K562 (cell line): ENCODE results near the gene ADNP2. TPM values are rescaled to one million over a fixed set of nuclear protein-coding genes. Genes with fewer than 3 reads are reported as not detected.

Experiments used
- ATAC-seq: fragments of 200-7000 bp; cut with Tn5 transposase; 3 replicates; pipeline ENCODE4 v1.9.1; 2020; ENCODE audit warnings: moderate library complexity
- BruUV-seq: library from RNA; stranded (reverse); fragments of 400-500 nt; replicated peaks from 2 replicates; lab custom pipeline; 2021; lab: Mats Ljungman, UMichigan
- CTCF ChIA-PET: fragments of 300-600 bp; formaldehyde crosslinking; extraction: SDS; loops from one replicate; lab custom pipeline; 2021; ENCODE audit warnings: low intra/inter-chr PET ratio; lab: Yijun Ruan, JAX
- POLR2A ChIA-PET: fragments of 300-600, 350-650 bp; sonication (Branson Sonifier 250); formaldehyde crosslinking; extraction: SDS; loops from one replicate; lab custom pipeline; 2021; ENCODE audit warnings: antibody characterized with exemption, inconsistent platforms; lab: Yijun Ruan, JAX
- DNase-seq, 4 experiments: peaks; one replicate each; pipeline versions ENCODE4 v3.0.0 to v3.0.0-alpha.2; 2011 to 2018; ENCODE audit warnings: low spot score in 3 of 4, mixed read lengths in 3 of 4; ENCODE audit errors: extremely low read depth in 1 of 4
- FAIRE-seq: peaks from 2 replicates; lab custom pipeline; 2011; peaks lifted over from hg19 to GRCh38; lab: Jason Lieb, UNC
- H2AFZ ChIP-seq: 2 replicates; pipeline ENCODE4 v1.6.0; 2011; ENCODE audit warnings: low read depth, low read length, control low read depth, inconsistent platforms
- H3K27ac ChIP-seq: fragments of 200-600 bp; 3 replicates; pipeline ENCODE4 v1.8.0; 2011; ENCODE audit warnings: low read depth, mild to moderate bottlenecking, control low read depth, inconsistent platforms, low read length, moderate library complexity, mixed read lengths; ENCODE audit errors: extremely low read depth
- H3K27me3 ChIP-seq, 2 experiments: fragments of 300-600 bp in 1 of 2; 2 replicates in 1 of 2; 3 replicates in 1 of 2; pipeline versions ENCODE4 v1.6.0 to v1.8.0; 2011; ENCODE audit warnings: inconsistent platforms in 2 of 2, low read length in 2 of 2, mild to moderate bottlenecking in 1 of 2, mixed read lengths in 1 of 2, moderate library complexity in 1 of 2; ENCODE audit not compliant: control insufficient read depth in 2 of 2, insufficient read depth in 2 of 2
- H3K36me3 ChIP-seq: fragments of 300-600 bp; 3 replicates; pipeline ENCODE4 v1.8.0; 2011; ENCODE audit warnings: mild to moderate bottlenecking, low read length, inconsistent platforms; ENCODE audit not compliant: control insufficient read depth, insufficient read depth
- H3K4me1 ChIP-seq, 2 experiments: fragments of 200-600 bp in 1 of 2; replicated peaks in 1 of 2; 2 replicates in 1 of 2; 3 replicates in 1 of 2; pipeline versions ENCODE4 v1.5.1 to v1.8.0; 2011; ENCODE audit warnings: inconsistent platforms in 2 of 2, low read length in 2 of 2, mild to moderate bottlenecking in 1 of 2, mixed read lengths in 1 of 2, moderate library complexity in 1 of 2; ENCODE audit not compliant: control insufficient read depth in 2 of 2, insufficient read depth in 2 of 2
- H3K4me2 ChIP-seq: 2 replicates; pipeline ENCODE4 v1.6.1; 2011; ENCODE audit warnings: low read length, control low read depth, inconsistent platforms, mixed read lengths; ENCODE audit not compliant: insufficient read depth
- H3K4me3 ChIP-seq: fragments of 200-600 bp; sonication (generic), shearing (Covaris generic); 2 replicates; pipeline ENCODE4 v1.5.1; 2016; ENCODE audit warnings: control low read depth, inconsistent platforms
- H3K79me2 ChIP-seq: fragments of 200-600 bp; 3 replicates; pipeline ENCODE4 v1.8.0; 2011; ENCODE audit warnings: low read length, inconsistent platforms; ENCODE audit not compliant: control insufficient read depth, insufficient read depth
- H3K9ac ChIP-seq, 2 experiments: 2 replicates each; pipeline versions ENCODE4 v1.6.0 to v1.6.1; 2011; ENCODE audit warnings: low read depth in 2 of 2, low read length in 2 of 2, control low read depth in 1 of 2, inconsistent platforms in 1 of 2, mild to moderate bottlenecking in 1 of 2, mixed read lengths in 1 of 2; ENCODE audit not compliant: insufficient read depth in 1 of 2
- H3K9me1 ChIP-seq: one replicate; pipeline ENCODE4 v1.6.0; 2011; ENCODE audit warnings: inconsistent platforms, mild to moderate bottlenecking, low read length, moderate library complexity; ENCODE audit not compliant: control insufficient read depth, insufficient read depth
- H3K9me3 ChIP-seq: replicated peaks from 2 replicates; pipeline ENCODE4 v1.5.1; 2011; ENCODE audit warnings: low read depth, low read length, inconsistent platforms; ENCODE audit not compliant: control insufficient read depth, insufficient read depth
- H4K20me1 ChIP-seq: replicated peaks from 2 replicates; pipeline ENCODE4 v1.6.1; 2011; ENCODE audit warnings: low read length, inconsistent platforms, mixed read lengths; ENCODE audit not compliant: control insufficient read depth, insufficient read depth
- FOXA3 ChIP-seq, 2 experiments: fragments of 450-650 bp in 1 of 2; sonication (generic) in 1 of 2; formaldehyde crosslinking; IDR thresholded peaks in 1 of 2; conservative IDR thresholded peaks in 1 of 2; 2 replicates each; pipeline versions ENCODE4 v1.4.0 to v1.8.0; 2020 to 2022; ENCODE audit warnings: mild to moderate bottlenecking in 2 of 2, missing genetic modification reagents in 1 of 2
- HEY1 ChIP-seq: fragments of 250-450 bp; sonication (Bioruptor Pico); IDR thresholded peaks from 2 replicates; pipeline ENCODE4 v1.5.0; 2020; ENCODE audit warnings: mild to moderate bottlenecking, moderate library complexity, borderline replicate concordance
- MCM3 ChIP-seq: fragments of 450-650 bp; IDR thresholded peaks from 2 replicates; pipeline ENCODE4 v1.6.1; 2016
- MECOM ChIP-seq: fragments of 250-450 bp; sonication (Bioruptor Pico); IDR thresholded peaks from 2 replicates; pipeline ENCODE4 v1.8.0; 2022; ENCODE audit warnings: inconsistent platforms
- POLR3A ChIP-seq: IDR thresholded peaks from 2 replicates; pipeline ENCODE4 v1.6.1; 2011; ENCODE audit warnings: borderline replicate concordance, mild to moderate bottlenecking, moderate library complexity; ENCODE audit not compliant: insufficient read length, insufficient read depth; ENCODE audit errors: extremely low read depth
- RBM17 ChIP-seq: fragments of 200-400 bp; formaldehyde crosslinking; IDR thresholded peaks from 2 replicates; pipeline ENCODE4 v1.6.1; 2017; ENCODE audit warnings: low read depth, mild to moderate bottlenecking, low read length, borderline replicate concordance
- SIX5 ChIP-seq, 2 experiments: IDR thresholded peaks; 2 replicates each; pipeline ENCODE4 v1.6.1; 2011; ENCODE audit warnings: low read length in 2 of 2, borderline replicate concordance in 1 of 2, low read depth in 1 of 2, mild to moderate bottlenecking in 1 of 2, moderate library complexity in 1 of 2; ENCODE audit not compliant: insufficient read depth in 1 of 2
- SUPT5H ChIP-seq: fragments of 450-650 bp; IDR thresholded peaks from 2 replicates; pipeline ENCODE4 v1.6.1; 2016
- ZC3H11A ChIP-seq: IDR thresholded peaks from 2 replicates; pipeline ENCODE4 v1.6.1; 2012; ENCODE audit warnings: low read depth, low read length, improper control_type of control experiment
- WGBS: fragments of 100-300 bp; shearing (Covaris generic); methylation state at CpG from one replicate; pipeline ENCODE4 v1.1.6; 2016; ENCODE audit warnings: low coverage, mixed read lengths; ENCODE audit not compliant: insufficient coverage; ENCODE audit errors: missing lambda C conversion rate; 5-methylcytosine and 5-hydroxymethylcytosine counted together
- in situ Hi-C: fragments of 300-500 bp; cut with MboI; formaldehyde crosslinking; loops from 4 replicates; pipeline ENCODE4 v1.15.0; 2018; ENCODE audit warnings: inconsistent platforms, mixed read lengths
- intact Hi-C: fragments of 100-400 bp; cut with micrococcal nuclease; formaldehyde crosslinking; loops from 2 replicates; pipeline ENCODE4 v1.14.2; 2022
- polyA plus RNA-seq, 8 experiments: library from polyadenylated mRNA; depleted of rRNA in 4 of 8; stranded (reverse) in 5 of 8; unstranded in 3 of 8; fragments of >200 nt; fragmentation: Nextera tagmentation in 2 of 8; fragmentation: Illumina TruSeq in 1 of 8; extraction: Ambion mirVana in 2 of 8; extraction: Trizol in 1 of 8; gene quantifications; 2 replicates each; pipeline versions ENCODE4 v1.2.1 to v1.2.3, GENCODE V29; 2011 to 2014; ENCODE audit warnings: inconsistent platforms in 1 of 8, missing spikeins in 1 of 8
- total RNA-seq, 7 experiments: library from RNA; depleted of rRNA in 6 of 7; stranded (reverse); fragments of >200 nt in 6 of 7; fragmentation: Illumina TruSeq in 2 of 7; extraction: Trizol in 2 of 7; gene quantifications; 2 replicates each; pipeline versions ENCODE4 v1.2.1 to v1.2.3, GENCODE V29; 2011 to 2021; ENCODE audit warnings: low replicate concordance in 1 of 7
- TF ChIP-seq, protein P1 (sequence below): sonication (generic); formaldehyde crosslinking; IDR thresholded peaks from 2 replicates; pipeline ENCODE4 v1.8.0; 2022; ENCODE audit warnings: mild to moderate bottlenecking, missing genetic modification reagents, borderline replicate concordance
- TF ChIP-seq, protein P2 (sequence below): sonication (generic); formaldehyde crosslinking; IDR thresholded peaks from 2 replicates; pipeline ENCODE4 v1.8.0; 2022; ENCODE audit warnings: missing genetic modification reagents, mild to moderate bottlenecking, borderline replicate concordance

ADNP2 gene
- total and polyA plus RNA-seq, 9 of the 15 experiments (the other 6 are each of a cell fraction or from before 2014, with no cell fraction given), result 5.8 to 24.3 (median 16.0) TPM

DNA sequence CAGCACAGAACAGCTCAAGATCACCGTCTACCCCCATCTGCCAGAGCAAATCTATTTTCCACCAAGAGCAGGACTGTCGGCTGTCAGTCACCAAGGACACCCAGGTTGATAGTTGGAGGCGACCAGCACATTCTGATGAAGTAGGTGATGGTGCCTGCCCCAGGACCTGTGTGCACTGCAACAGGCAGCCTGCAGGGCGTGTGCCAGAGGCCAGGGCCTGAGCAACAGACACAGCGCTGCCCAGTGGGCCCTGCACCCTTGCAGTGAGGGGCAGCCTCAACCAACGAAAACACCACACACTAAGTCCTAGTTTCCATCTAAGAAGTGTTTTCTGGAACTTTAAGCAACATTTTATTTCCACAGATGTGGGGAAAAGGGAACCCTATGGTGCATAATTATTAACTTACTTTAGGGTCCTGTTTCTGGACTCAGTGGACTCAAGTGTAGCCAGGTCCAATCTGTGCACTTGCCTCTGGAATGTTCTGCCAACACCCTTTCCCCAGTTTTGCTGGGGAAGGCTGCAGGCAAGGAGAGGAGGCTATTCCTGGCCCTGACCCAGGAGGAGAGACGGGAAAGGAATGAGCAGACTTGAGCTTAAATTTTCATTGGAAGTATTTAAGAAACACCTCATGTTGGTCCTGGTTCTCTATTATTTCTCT is 61.5 kb downstream of the ADNP2 start:
- H3K27ac ChIP-seq, result no peak overlapping the region
- ATAC-seq (no peak), DNase-seq (no peak)
- H3K27me3 ChIP-seq, result peaks cover 7 to 59% of the 10 kb centered on the region in 2 experiments; a peak in 4 of 5 replicates
- no peaks in the 10 kb centered on the region for H4K20me1 ChIP-seq
- in situ Hi-C loops, result no loop called here
- H2AFZ ChIP-seq, result no peak overlapping the region
- no peaks in the 10 kb centered on the region for H3K9me3 ChIP-seq
- BruUV-seq, result no TSS peak
- intact Hi-C loops, result no loop called here
- H3K79me2 ChIP-seq, result no peaks in the 10 kb centered on the region
- H3K9me1 ChIP-seq, result no peaks in the 10 kb centered on the region
- ChIA-PET CTCF (no interaction called here), POLR2A (no interaction called here)
- no peak overlapping the region for H3K4me3 ChIP-seq
- WGBS, result 2% methylated on average over 6 of the region's 7 CpGs
- H3K36me3 ChIP-seq, result no peaks in the 10 kb centered on the region
- H3K4me2 ChIP-seq, result no peak overlapping the region
- H3K4me1 ChIP-seq, result peaks cover 0 to 6% of the 10 kb centered on the region in 2 experiments; a peak in 1 of 5 replicates
- TF ChIP-seq MCM3 (no peak), SUPT5H (no peak), ZC3H11A (no peak), MECOM (CRISPR knock-in tag) (no peak), RBM17 (no peak), SIX5 (IDR thresholded peaks at IDR 0.05; ENCODE audit: borderline replicate concordance in 1 of 2, insufficient read depth in 1 of 2, low read depth in 1 of 2, low read length in 2 of 2) (no peak), FOXA3 (CRISPR knock-in tag; conservative IDR thresholded peaks at IDR 0.05 in 1 of 2, IDR thresholded peaks at IDR 0.05 in 1 of 2) (no peak), HEY1 (CRISPR knock-in tag) (no peak), POLR3A (no peak)
- TF ChIP-seq, protein P1, sequence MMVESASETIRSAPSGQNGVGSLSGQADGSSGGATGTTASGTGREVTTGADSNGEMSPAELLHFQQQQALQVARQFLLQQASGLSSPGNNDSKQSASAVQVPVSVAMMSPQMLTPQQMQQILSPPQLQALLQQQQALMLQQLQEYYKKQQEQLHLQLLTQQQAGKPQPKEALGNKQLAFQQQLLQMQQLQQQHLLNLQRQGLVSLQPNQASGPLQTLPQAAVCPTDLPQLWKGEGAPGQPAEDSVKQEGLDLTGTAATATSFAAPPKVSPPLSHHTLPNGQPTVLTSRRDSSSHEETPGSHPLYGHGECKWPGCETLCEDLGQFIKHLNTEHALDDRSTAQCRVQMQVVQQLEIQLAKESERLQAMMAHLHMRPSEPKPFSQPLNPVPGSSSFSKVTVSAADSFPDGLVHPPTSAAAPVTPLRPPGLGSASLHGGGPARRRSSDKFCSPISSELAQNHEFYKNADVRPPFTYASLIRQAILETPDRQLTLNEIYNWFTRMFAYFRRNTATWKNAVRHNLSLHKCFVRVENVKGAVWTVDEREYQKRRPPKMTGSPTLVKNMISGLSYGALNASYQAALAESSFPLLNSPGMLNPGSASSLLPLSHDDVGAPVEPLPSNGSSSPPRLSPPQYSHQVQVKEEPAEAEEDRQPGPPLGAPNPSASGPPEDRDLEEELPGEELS (CRISPR knock-in tag), result no peak
- TF ChIP-seq, protein P2, sequence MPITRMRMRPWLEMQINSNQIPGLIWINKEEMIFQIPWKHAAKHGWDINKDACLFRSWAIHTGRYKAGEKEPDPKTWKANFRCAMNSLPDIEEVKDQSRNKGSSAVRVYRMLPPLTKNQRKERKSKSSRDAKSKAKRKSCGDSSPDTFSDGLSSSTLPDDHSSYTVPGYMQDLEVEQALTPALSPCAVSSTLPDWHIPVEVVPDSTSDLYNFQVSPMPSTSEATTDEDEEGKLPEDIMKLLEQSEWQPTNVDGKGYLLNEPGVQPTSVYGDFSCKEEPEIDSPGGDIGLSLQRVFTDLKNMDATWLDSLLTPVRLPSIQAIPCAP, result no peak
- TF ChIP-seq, all 486 proteins: peak for 0
- FAIRE-seq, result no peak
- no peak overlapping the region for H3K9ac ChIP-seq
